Natural killer cell treated with Interleukin-12 subunit alpha and Interleukin-12 subunit beta and Interleukin-15 and Interleukin-18, amount 100 ng/mL, for 72 hours (primary cell): ENCODE results near the gene LBHD2. TPM values are rescaled to one million over a fixed set of nuclear protein-coding genes. Genes with fewer than 3 reads are reported as not detected.

ENCODE experiments used
- ATAC-seq, 2 donors: fragments of 150-1000 bp; cut with Tn5 transposase in 1 of 2; sonication (Bioruptor Pico), chemical (Tn5 transposase) in 1 of 2; 2 replicates each; pipeline ENCODE4 v1.10.0; 2021
- DNase-seq: peaks from one replicate; pipeline ENCODE4 v3.0.0; 2022; ENCODE audit warnings: low spot score
- H3K27ac Mint-ChIP-seq, 2 donors: 1 replicate in 1 of 2; 2 replicates in 1 of 2; pipeline ENCODE4 v1.8.0; 2022; ENCODE audit warnings: mixed read lengths in 2 of 2, mild to moderate bottlenecking in 1 of 2, moderate library complexity in 1 of 2
- H3K27me3 Mint-ChIP-seq, 2 donors: 1 replicate in 1 of 2; 2 replicates in 1 of 2; pipeline ENCODE4 v1.8.0; 2022; ENCODE audit warnings: mixed read lengths in 2 of 2
- H3K36me3 Mint-ChIP-seq: one replicate; pipeline ENCODE4 v1.8.0; 2022; ENCODE audit warnings: mixed read lengths
- H3K4me1 Mint-ChIP-seq, 2 donors: 1 replicate in 1 of 2; 2 replicates in 1 of 2; pipeline ENCODE4 v1.8.0; 2022; ENCODE audit warnings: low read depth in 2 of 2, mixed read lengths in 2 of 2, mild to moderate bottlenecking in 1 of 2
- H3K4me3 Mint-ChIP-seq: one replicate; pipeline ENCODE4 v1.8.0; 2022; ENCODE audit warnings: mixed read lengths
- H3K9me3 Mint-ChIP-seq: 2 replicates; pipeline ENCODE4 v1.8.0; 2022; ENCODE audit warnings: mixed read lengths
- total RNA-seq, 2 donors: library from RNA; stranded (reverse); gene quantifications; one replicate each; pipeline ENCODE4 v1.2.3, GENCODE V29; 2022

LBHD2 gene
- total RNA-seq, 2 donors from 2014 or later: not detected

- no peak for DNase-seq
- ATAC-seq: no peak
- Mint-ChIP-seq H3K4me3 (no peak overlapping the region), H3K36me3 (no peaks in the 10 kb centered on the region), H3K4me1 (peaks cover 0 to 6% of the 10 kb centered on the region in 2 donors), H3K9me3 (no peaks in the 10 kb centered on the region), H3K27ac (no peak overlapping the region), H3K27me3 (peaks cover 5 to 8% of the 10 kb centered on the region in 2 donors)
These were observed 44.8 kb downstream of the LBHD2 start for GRCh38 chr14:103128631-103129300.

GRCh38 chr14:103129301-103130016, 45.4 kb downstream of the LBHD2 start:
- Mint-ChIP-seq H3K4me1 (peaks cover 0 to 3% of the 10 kb centered on the region in 2 donors), H3K27ac (no peak overlapping the region), H3K36me3 (no peaks in the 10 kb centered on the region), H3K27me3 (peaks cover 0 to 4% of the 10 kb centered on the region in 2 donors), H3K9me3 (no peaks in the 10 kb centered on the region), H3K4me3 (no peak overlapping the region)
- ATAC-seq: no peak
- no peak for DNase-seq

- peaks cover 0 to 3% of the 10 kb centered on the region in 2 donors for H3K4me1 Mint-ChIP-seq
These were observed 46.2 kb downstream of the LBHD2 start for GRCh38 chr14:103130017-103130764.

GRCh38 chr14:103130965-103131364, 47.0 kb downstream of the LBHD2 start:
- no peaks in the 10 kb centered on the region for H3K9me3 Mint-ChIP-seq
- ATAC-seq (no peak), DNase-seq (no peak)
- no peak overlapping the region for H3K27ac Mint-ChIP-seq
- H3K27me3 Mint-ChIP-seq: peaks cover 0 to 4% of the 10 kb centered on the region in 2 donors
- H3K4me3 Mint-ChIP-seq: no peak overlapping the region
- no peaks in the 10 kb centered on the region for H3K36me3 Mint-ChIP-seq
- peaks cover 0 to 3% of the 10 kb centered on the region in 2 donors for H3K4me1 Mint-ChIP-seq

More at GRCh38 chr14:103130017-103130764, 46.2 kb downstream of the LBHD2 start:
- no peaks in the 10 kb centered on the region for H3K9me3 Mint-ChIP-seq
- H3K4me3 Mint-ChIP-seq: no peak overlapping the region
- DNase-seq (no peak), ATAC-seq (no peak)
- H3K27ac Mint-ChIP-seq: no peak overlapping the region
- peaks cover 0 to 4% of the 10 kb centered on the region in 2 donors for H3K27me3 Mint-ChIP-seq
- no peaks in the 10 kb centered on the region for H3K36me3 Mint-ChIP-seq

GRCh38 chr14:103131580-103131979, 47.6 kb downstream of the LBHD2 start:
- no peak for ATAC-seq
- Mint-ChIP-seq H3K9me3 (no peaks in the 10 kb centered on the region), H3K36me3 (no peaks in the 10 kb centered on the region), H3K4me1 (no peaks in the 10 kb centered on the region), H3K27me3 (peaks cover 0 to 2% of the 10 kb centered on the region in 2 donors), H3K4me3 (no peak overlapping the region), H3K27ac (no peak overlapping the region)
- no peak for DNase-seq

- no peaks in the 10 kb centered on the region for H3K4me1 Mint-ChIP-seq
- H3K4me3 Mint-ChIP-seq: no peak overlapping the region
- H3K27me3 Mint-ChIP-seq: peaks cover 0 to 2% of the 10 kb centered on the region in 2 donors
- no peak for ATAC-seq
- no peak for DNase-seq
- no peaks in the 10 kb centered on the region for H3K9me3 Mint-ChIP-seq
- no peak overlapping the region for H3K27ac Mint-ChIP-seq
- no peaks in the 10 kb centered on the region for H3K36me3 Mint-ChIP-seq
These were observed 48.6 kb downstream of the LBHD2 start for GRCh38 chr14:103132381-103133209.

- H3K36me3 Mint-ChIP-seq: no peaks in the 10 kb centered on the region
- ATAC-seq (no peak), DNase-seq (no peak)
- H3K4me3 Mint-ChIP-seq: no peak overlapping the region
- H3K9me3 Mint-ChIP-seq: no peaks in the 10 kb centered on the region
- H3K4me1 Mint-ChIP-seq: no peaks in the 10 kb centered on the region
- H3K27me3 Mint-ChIP-seq: peaks cover 0 to 4% of the 10 kb centered on the region in 2 donors
- H3K27ac Mint-ChIP-seq: no peak overlapping the region
These were observed 49.5 kb downstream of the LBHD2 start for GRCh38 chr14:103133210-103134140.

GRCh38 chr14:103134405-103134804, 50.4 kb downstream of the LBHD2 start:
- no peaks in the 10 kb centered on the region for H3K9me3 Mint-ChIP-seq
- H3K27ac Mint-ChIP-seq: no peak overlapping the region
- ATAC-seq (no peak), DNase-seq (no peak)
- no peaks in the 10 kb centered on the region for H3K36me3 Mint-ChIP-seq
- H3K4me1 Mint-ChIP-seq: no peaks in the 10 kb centered on the region
- peaks cover 0 to 2% of the 10 kb centered on the region in 2 donors for H3K27me3 Mint-ChIP-seq
- no peak overlapping the region for H3K4me3 Mint-ChIP-seq

- H3K4me3 Mint-ChIP-seq: no peak overlapping the region
- ATAC-seq: no peak
- peaks cover 0 to 6% of the 10 kb centered on the region in 2 donors for H3K27me3 Mint-ChIP-seq
- no peaks in the 10 kb centered on the region for H3K36me3 Mint-ChIP-seq
- no peak overlapping the region for H3K27ac Mint-ChIP-seq
- H3K4me1 Mint-ChIP-seq: no peaks in the 10 kb centered on the region
- no peak for DNase-seq
- no peaks in the 10 kb centered on the region for H3K9me3 Mint-ChIP-seq
These were observed 50.9 kb downstream of the LBHD2 start for GRCh38 chr14:103134919-103135318.

- no peak for DNase-seq
- peak in 1 of 2 donors; percentile 10 for ATAC-seq
- Mint-ChIP-seq H3K36me3 (no peaks in the 10 kb centered on the region), H3K9me3 (no peaks in the 10 kb centered on the region), H3K4me3 (no peak overlapping the region), H3K27me3 (peaks cover 0 to 9% of the 10 kb centered on the region in 2 donors), H3K4me1 (peaks cover 5 to 6% of the 10 kb centered on the region in 2 donors), H3K27ac (no peak overlapping the region)
These were observed 51.6 kb downstream of the LBHD2 start for GRCh38 chr14:103135333-103136260.

- Mint-ChIP-seq H3K36me3 (no peaks in the 10 kb centered on the region), H3K27ac (no peak overlapping the region), H3K9me3 (no peaks in the 10 kb centered on the region), H3K4me3 (no peak overlapping the region), H3K27me3 (peaks cover 0 to 14% of the 10 kb centered on the region in 2 donors), H3K4me1 (peaks cover 7 to 8% of the 10 kb centered on the region in 2 donors)
- ATAC-seq: no peak
- no peak for DNase-seq
These were observed 52.6 kb downstream of the LBHD2 start for GRCh38 chr14:103136388-103137271.
